CD4-positive, alpha-beta T cell (primary cell): ENCODE measurements around the gene NFATC1. TPM values are rescaled to one million over a fixed set of nuclear protein-coding genes. Genes with fewer than 3 reads are reported as not detected.

Experiments used
- ATAC-seq: fragments of 200-7000 bp; cut with Tn5 transposase; one replicate; pipeline ENCODE4 v1.10.0; 2022; ENCODE audit warnings: mild to moderate bottlenecking; ENCODE audit not compliant: poor library complexity
- CTCF ChIA-PET: fragments of 350-600 bp; sonication (Branson Sonifier 250); formaldehyde crosslinking; loops from one replicate; lab custom pipeline; 2021; ENCODE audit warnings: antibody characterized with exemption, inconsistent platforms; lab: Charles Lee
- POLR2A ChIA-PET: fragments of 350-600 bp; sonication (Branson Sonifier 250); formaldehyde crosslinking; loops from one replicate; lab custom pipeline; 2021; ENCODE audit warnings: antibody characterized with exemption, inconsistent platforms; lab: Charles Lee
- DNase-seq, 14 experiments: peaks; one replicate each; pipeline ENCODE4 v3.0.0-alpha.2; 2013 to 2020; ENCODE audit warnings: mixed read lengths in 2 of 14
- H3K27ac ChIP-seq, 2 donors: one replicate each; pipeline versions ENCODE4 v1.5.1 to v1.7.0; 2013; ENCODE audit warnings: low read length in 2 of 2, low read depth in 1 of 2, mild to moderate bottlenecking in 1 of 2
- H3K27me3 ChIP-seq, 2 experiments: 1 replicate in 1 of 2; 2 replicates in 1 of 2; pipeline versions ENCODE4 v1.6.1 to v1.7.0; 2013; ENCODE audit warnings: low read length in 2 of 2, control low read depth in 1 of 2, mild to moderate bottlenecking in 1 of 2, moderate library complexity in 1 of 2; ENCODE audit not compliant: insufficient read depth in 2 of 2, control insufficient read depth in 1 of 2
- H3K36me3 ChIP-seq: one replicate; pipeline ENCODE4 v1.6.1; 2013; ENCODE audit warnings: low read length, control low read depth; ENCODE audit not compliant: insufficient read depth
- H3K4me1 ChIP-seq: one replicate; pipeline ENCODE4 v1.6.1; 2013; ENCODE audit warnings: low read length, control low read depth; ENCODE audit not compliant: insufficient read depth
- H3K4me3 ChIP-seq: one replicate; pipeline ENCODE4 v1.5.1; 2013; ENCODE audit warnings: mild to moderate bottlenecking, low read length, moderate library complexity
- H3K9me3 ChIP-seq, 2 experiments: 1 replicate in 1 of 2; 2 replicates in 1 of 2; pipeline versions ENCODE4 v1.6.1 to v1.7.0; 2013; ENCODE audit warnings: low read length in 2 of 2, mild to moderate bottlenecking in 2 of 2, control low read depth in 1 of 2, moderate library complexity in 1 of 2; ENCODE audit not compliant: control insufficient read depth in 1 of 2, insufficient read depth in 1 of 2
- H3K27ac Mint-ChIP-seq: one replicate; pipeline ENCODE4 v1.8.0; 2020; ENCODE audit warnings: mixed read lengths
- H3K27me3 Mint-ChIP-seq: one replicate; pipeline ENCODE4 v1.8.0; 2021; ENCODE audit warnings: mixed read lengths
- H3K36me3 Mint-ChIP-seq: one replicate; pipeline ENCODE4 v1.8.0; 2021; ENCODE audit warnings: low read depth, mixed read lengths
- H3K4me1 Mint-ChIP-seq: one replicate; pipeline ENCODE4 v1.8.0; 2021; ENCODE audit warnings: low read depth, mixed read lengths
- H3K4me3 Mint-ChIP-seq: one replicate; pipeline ENCODE4 v1.8.0; 2020; ENCODE audit warnings: mild to moderate bottlenecking, mixed read lengths
- H3K9me3 Mint-ChIP-seq: one replicate; pipeline ENCODE4 v1.8.0; 2020; ENCODE audit warnings: mixed read lengths
- intact Hi-C, 2 experiments: fragments of 100-400 bp; cut with DNase I in 1 of 2; cut with micrococcal nuclease in 1 of 2; formaldehyde crosslinking; loops; one replicate each; pipeline versions ENCODE4 v1.15.1 to v1.9.0; 2023 to 2025; cut with DNase I, micrococcal nuclease
- total RNA-seq, 174 experiments: library from RNA in 2 of 174; stranded (reverse) in 2 of 174; gene quantifications; one replicate each; pipeline ENCODE4 v1.2.3 and lab custom pipeline; 2021 to 2026
- TF ChIP-seq, protein P1 (sequence below): fragments of 200-600 bp; IDR thresholded peaks from one replicate; pipeline ENCODE4 v1.8.0; 2022; ENCODE audit warnings: antibody characterized with exemption, mild to moderate bottlenecking

NFATC1 gene
- total RNA-seq, 2 experiments from 2014 or later, result 107 to 113 TPM

DNA sequence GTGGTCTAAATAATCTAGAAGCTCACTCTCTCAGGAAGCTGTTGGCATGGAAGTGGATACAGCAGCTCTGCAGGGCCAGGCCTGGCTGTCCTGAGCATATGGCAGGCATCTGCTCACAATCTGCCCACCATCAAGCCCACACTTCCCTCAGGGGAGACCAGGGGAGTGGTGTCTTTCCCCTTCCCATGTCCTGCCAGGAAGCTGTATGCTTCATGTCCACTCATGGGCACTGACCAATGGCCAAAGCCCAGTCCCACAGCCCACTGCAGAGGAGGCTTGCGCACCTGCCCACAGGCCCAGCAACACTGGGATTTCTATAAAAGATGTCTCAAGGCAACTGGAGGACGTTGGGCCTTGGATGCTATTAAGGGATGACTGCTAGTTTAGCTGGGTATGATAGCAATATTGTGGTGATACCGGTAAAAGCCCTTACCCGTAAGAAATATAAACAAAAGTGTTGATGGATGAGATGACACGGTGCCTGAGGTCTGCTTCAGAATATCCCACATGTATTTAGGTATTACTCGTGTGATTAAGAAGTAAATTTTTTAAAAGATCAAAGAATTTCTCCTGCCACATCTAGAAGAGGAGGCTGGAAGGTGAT, 177.2 kb downstream of the NFATC1 start:
- intact Hi-C loops, result no loop called here
- DNase-seq (peak in 1 of 14 experiments; percentile 10), ATAC-seq (no peak)
- H3K36me3 Mint-ChIP-seq, result no peaks in the 10 kb centered on the region
- Histone ChIP-seq H3K4me3 (no peak overlapping the region), H3K27me3 (no peaks in the 10 kb centered on the region), H3K9me3 (peaks cover 21 to 41% of the 10 kb centered on the region in 2 experiments), H3K4me1 (peaks cover 26% of the 10 kb centered on the region), H3K36me3 (no peaks in the 10 kb centered on the region), H3K27ac (no peak overlapping the region)
- no peak overlapping the region for H3K27ac Mint-ChIP-seq
- no peaks in the 10 kb centered on the region for H3K27me3 Mint-ChIP-seq
- no peak overlapping the region for H3K4me3 Mint-ChIP-seq
- H3K9me3 Mint-ChIP-seq, result peaks cover 3% of the 10 kb centered on the region
- ChIA-PET POLR2A (no interaction called here), CTCF (no interaction called here)
- TF ChIP-seq, protein P1, sequence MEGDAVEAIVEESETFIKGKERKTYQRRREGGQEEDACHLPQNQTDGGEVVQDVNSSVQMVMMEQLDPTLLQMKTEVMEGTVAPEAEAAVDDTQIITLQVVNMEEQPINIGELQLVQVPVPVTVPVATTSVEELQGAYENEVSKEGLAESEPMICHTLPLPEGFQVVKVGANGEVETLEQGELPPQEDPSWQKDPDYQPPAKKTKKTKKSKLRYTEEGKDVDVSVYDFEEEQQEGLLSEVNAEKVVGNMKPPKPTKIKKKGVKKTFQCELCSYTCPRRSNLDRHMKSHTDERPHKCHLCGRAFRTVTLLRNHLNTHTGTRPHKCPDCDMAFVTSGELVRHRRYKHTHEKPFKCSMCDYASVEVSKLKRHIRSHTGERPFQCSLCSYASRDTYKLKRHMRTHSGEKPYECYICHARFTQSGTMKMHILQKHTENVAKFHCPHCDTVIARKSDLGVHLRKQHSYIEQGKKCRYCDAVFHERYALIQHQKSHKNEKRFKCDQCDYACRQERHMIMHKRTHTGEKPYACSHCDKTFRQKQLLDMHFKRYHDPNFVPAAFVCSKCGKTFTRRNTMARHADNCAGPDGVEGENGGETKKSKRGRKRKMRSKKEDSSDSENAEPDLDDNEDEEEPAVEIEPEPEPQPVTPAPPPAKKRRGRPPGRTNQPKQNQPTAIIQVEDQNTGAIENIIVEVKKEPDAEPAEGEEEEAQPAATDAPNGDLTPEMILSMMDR, result no peak
- H3K4me1 Mint-ChIP-seq, result peaks cover 12% of the 10 kb centered on the region

DNA sequence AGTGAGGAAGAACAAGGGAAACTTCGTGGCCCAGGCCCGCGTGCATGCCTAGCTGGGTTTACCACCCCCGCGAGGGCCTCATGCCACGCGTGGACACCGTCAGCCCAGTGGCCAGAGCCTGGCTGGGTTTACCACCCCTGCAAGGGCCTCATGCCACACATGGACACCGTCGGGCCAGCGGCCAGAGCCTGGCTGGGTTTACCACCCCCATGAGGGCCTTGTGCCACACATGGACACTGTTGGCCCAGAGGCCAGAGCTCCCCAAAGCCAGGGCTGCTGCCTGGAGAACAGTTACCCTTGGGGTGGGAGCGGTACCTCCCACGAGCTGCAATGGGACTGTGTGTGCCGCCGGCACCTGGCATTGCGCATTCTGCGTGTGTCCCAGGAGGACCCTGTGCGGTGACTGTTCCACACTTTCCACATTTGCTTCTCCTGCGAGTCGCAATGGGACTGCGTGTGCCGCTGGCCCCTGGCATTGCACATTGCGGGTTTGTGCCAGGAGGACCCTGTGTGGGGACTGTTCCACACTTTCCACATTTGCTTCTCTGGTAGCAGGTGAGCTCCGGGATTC, 178.3 kb downstream of the NFATC1 start:
- no peak overlapping the region for H3K4me3 Mint-ChIP-seq
- no peak overlapping the region for H3K27ac Mint-ChIP-seq
- POLR2A ChIA-PET, result no interaction called here
- DNase-seq (peak in 1 of 14 experiments; percentile 31), ATAC-seq (no peak)
- no peak overlapping the region for H3K4me3 ChIP-seq
- CTCF ChIA-PET, result no interaction called here
- H3K36me3 ChIP-seq, result no peaks in the 10 kb centered on the region
- peaks cover 21 to 41% of the 10 kb centered on the region in 2 experiments for H3K9me3 ChIP-seq
- no peaks in the 10 kb centered on the region for H3K27me3 Mint-ChIP-seq
- no peaks in the 10 kb centered on the region for H3K27me3 ChIP-seq
- intact Hi-C loops, result no loop called here
- TF ChIP-seq, protein P1, result no peak
- no peaks in the 10 kb centered on the region for H3K36me3 Mint-ChIP-seq
- H3K4me1 ChIP-seq, result peaks cover 27% of the 10 kb centered on the region
- H3K9me3 Mint-ChIP-seq, result peaks cover 3% of the 10 kb centered on the region
- H3K27ac ChIP-seq, result no peak overlapping the region
- peaks cover 12% of the 10 kb centered on the region for H3K4me1 Mint-ChIP-seq

- H3K27ac Mint-ChIP-seq, result peak overlapping the region; percentile 29
- ChIA-PET POLR2A (interaction anchor here (1.2 to 1.3 kb wide), 2 partner anchors 68 to 104 kb away, joined by 3 to 4 read pairs; no protein-coding TSS in a partner anchor), CTCF (no interaction called here)
- H3K4me1 Mint-ChIP-seq, result peaks cover 12% of the 10 kb centered on the region
- intact Hi-C loops, result no loop called here
- H3K4me1 ChIP-seq, result peaks cover 27% of the 10 kb centered on the region
- peaks cover 3% of the 10 kb centered on the region for H3K9me3 Mint-ChIP-seq
- H3K36me3 ChIP-seq, result no peaks in the 10 kb centered on the region
- H3K9me3 ChIP-seq, result peaks cover 21 to 41% of the 10 kb centered on the region in 2 experiments
- H3K4me3 Mint-ChIP-seq, result no peak overlapping the region
- TF ChIP-seq, protein P1, result no peak
- DNase-seq (peak in 2 of 14 experiments; percentile 20 to 21), ATAC-seq (peak; percentile 66)
- no peaks in the 10 kb centered on the region for H3K36me3 Mint-ChIP-seq
- H3K4me3 ChIP-seq, result no peak overlapping the region
- H3K27me3 Mint-ChIP-seq, result no peaks in the 10 kb centered on the region
- H3K27me3 ChIP-seq, result no peaks in the 10 kb centered on the region
- no peak overlapping the region for H3K27ac ChIP-seq
Measured at GRCh38 chr18:79574938-79575525, 179.3 kb downstream of the NFATC1 start.
